Activated B cell treated with CpG ODN at 0.5 μM for 24 hours (primary cell): ENCODE results near the gene ITIH3. TPM values are rescaled to one million over a fixed set of nuclear protein-coding genes. Genes with fewer than 3 reads are reported as not detected.

Source experiments
- ATAC-seq: fragments of 200-7000 bp; cut with Tn5 transposase; one replicate; pipeline ENCODE4 v1.10.0; 2021; ENCODE audit warnings: low read depth, mild to moderate bottlenecking, moderate library complexity
- CTCF ChIA-PET: fragments of 350-600 bp; sonication (Branson Sonifier 250); formaldehyde crosslinking; loops from one replicate; lab custom pipeline; 2021; ENCODE audit warnings: antibody characterized with exemption; lab: Charles Lee
- POLR2A ChIA-PET: fragments of 350-600 bp; sonication (Branson Sonifier 250); formaldehyde crosslinking; loops from one replicate; lab custom pipeline; 2021; ENCODE audit warnings: antibody characterized with exemption; lab: Charles Lee
- DNase-seq: peaks from one replicate; pipeline ENCODE4 v3.0.0; 2022
- H3K27ac Mint-ChIP-seq: one replicate; pipeline ENCODE4 v1.8.0; 2020; ENCODE audit warnings: mixed read lengths
- H3K27me3 Mint-ChIP-seq: one replicate; pipeline ENCODE4 v1.8.0; 2021; ENCODE audit warnings: mixed read lengths
- H3K36me3 Mint-ChIP-seq: one replicate; pipeline ENCODE4 v1.8.0; 2021; ENCODE audit warnings: low read depth, mixed read lengths
- H3K4me1 Mint-ChIP-seq: one replicate; pipeline ENCODE4 v1.8.0; 2021; ENCODE audit warnings: mixed read lengths
- H3K4me3 Mint-ChIP-seq: one replicate; pipeline ENCODE4 v1.8.0; 2020; ENCODE audit warnings: mild to moderate bottlenecking, mixed read lengths
- H3K9me3 Mint-ChIP-seq: one replicate; pipeline ENCODE4 v1.8.0; 2020; ENCODE audit warnings: mixed read lengths
- intact Hi-C: fragments of 100-400 bp; cut with micrococcal nuclease; formaldehyde crosslinking; loops from one replicate; pipeline ENCODE4 v1.15.1; 2024
- total RNA-seq: library from RNA; stranded (reverse); gene quantifications from 2 replicates; pipeline ENCODE4 v1.2.3, GENCODE V29; 2022
- TF ChIP-seq, protein P1 (sequence below): fragments of 200-600 bp; IDR thresholded peaks from one replicate; pipeline ENCODE4 v1.8.0; 2022; ENCODE audit warnings: antibody characterized with exemption, mild to moderate bottlenecking

Gene ITIH3
- total RNA-seq, 1 donor from 2014 or later: not detected

DNA sequence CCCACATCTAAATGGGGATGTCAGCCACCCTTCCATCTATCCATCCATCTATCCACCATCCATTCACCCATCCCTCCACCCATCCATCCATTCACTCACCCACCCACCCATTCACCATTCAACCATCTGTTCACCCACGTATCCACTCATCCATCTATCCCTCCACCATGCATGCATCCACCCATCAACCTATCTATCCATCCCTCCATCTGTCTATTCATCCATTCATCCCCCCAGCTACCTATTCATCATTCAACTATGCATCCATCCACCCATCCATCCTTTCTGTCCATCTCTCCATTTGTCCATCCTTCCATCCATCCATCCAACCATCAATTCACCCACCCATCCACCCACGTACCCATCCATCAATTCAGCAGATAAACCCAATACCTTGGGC is 14.6 kb downstream of the ITIH3 start:
- no peak for ATAC-seq
- POLR2A ChIA-PET: no interaction called here
- peaks cover 2% of the 10 kb centered on the region for H3K4me1 Mint-ChIP-seq
- H3K27ac Mint-ChIP-seq: no peak overlapping the region
- no peaks in the 10 kb centered on the region for H3K27me3 Mint-ChIP-seq
- intact Hi-C loops: no loop called here
- H3K9me3 Mint-ChIP-seq: no peaks in the 10 kb centered on the region
- TF ChIP-seq, protein P1, sequence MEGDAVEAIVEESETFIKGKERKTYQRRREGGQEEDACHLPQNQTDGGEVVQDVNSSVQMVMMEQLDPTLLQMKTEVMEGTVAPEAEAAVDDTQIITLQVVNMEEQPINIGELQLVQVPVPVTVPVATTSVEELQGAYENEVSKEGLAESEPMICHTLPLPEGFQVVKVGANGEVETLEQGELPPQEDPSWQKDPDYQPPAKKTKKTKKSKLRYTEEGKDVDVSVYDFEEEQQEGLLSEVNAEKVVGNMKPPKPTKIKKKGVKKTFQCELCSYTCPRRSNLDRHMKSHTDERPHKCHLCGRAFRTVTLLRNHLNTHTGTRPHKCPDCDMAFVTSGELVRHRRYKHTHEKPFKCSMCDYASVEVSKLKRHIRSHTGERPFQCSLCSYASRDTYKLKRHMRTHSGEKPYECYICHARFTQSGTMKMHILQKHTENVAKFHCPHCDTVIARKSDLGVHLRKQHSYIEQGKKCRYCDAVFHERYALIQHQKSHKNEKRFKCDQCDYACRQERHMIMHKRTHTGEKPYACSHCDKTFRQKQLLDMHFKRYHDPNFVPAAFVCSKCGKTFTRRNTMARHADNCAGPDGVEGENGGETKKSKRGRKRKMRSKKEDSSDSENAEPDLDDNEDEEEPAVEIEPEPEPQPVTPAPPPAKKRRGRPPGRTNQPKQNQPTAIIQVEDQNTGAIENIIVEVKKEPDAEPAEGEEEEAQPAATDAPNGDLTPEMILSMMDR: no peak
- no peak for DNase-seq
- CTCF ChIA-PET: no interaction called here
- H3K36me3 Mint-ChIP-seq: no peaks in the 10 kb centered on the region
- H3K4me3 Mint-ChIP-seq: no peak overlapping the region

DNA sequence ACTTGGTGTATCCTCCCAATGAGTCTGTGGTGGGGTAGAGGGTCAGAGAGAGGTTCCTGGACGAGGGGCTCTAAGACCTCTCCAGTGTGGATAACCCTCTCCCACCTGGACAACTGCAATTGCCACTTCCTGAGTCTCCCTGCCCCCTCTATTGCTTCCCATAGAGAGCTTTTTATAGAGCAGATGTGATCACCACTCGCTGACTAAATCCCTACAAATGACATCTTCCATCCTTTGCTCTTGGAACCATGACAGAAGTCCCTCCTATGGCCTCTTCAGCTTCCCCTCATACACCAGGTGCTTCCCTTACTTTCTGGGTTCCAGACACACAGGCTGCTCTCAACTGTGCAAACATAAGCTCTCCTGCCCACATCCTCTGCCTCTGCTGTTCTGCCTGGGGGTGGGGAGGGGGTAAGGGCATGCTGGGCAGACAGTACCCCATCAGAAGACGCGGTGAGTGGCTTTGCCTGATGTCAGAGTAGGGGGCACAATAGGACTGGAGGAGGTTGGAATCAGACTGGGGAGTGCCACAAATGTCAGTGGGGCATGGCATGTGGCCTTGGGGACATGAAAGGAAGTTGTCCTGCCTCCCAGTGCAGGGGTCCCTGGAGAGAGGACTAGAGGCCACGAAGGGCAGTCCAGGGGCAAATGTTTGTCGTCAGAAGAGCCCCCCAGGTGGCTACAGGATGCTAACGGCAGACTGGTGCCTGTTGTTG is 15.2 kb downstream of the ITIH3 start:
- Mint-ChIP-seq H3K27ac (no peak overlapping the region), H3K36me3 (no peaks in the 10 kb centered on the region), H3K27me3 (no peaks in the 10 kb centered on the region), H3K9me3 (no peaks in the 10 kb centered on the region), H3K4me1 (peaks cover 2% of the 10 kb centered on the region), H3K4me3 (no peak overlapping the region)
- CTCF ChIA-PET: no interaction called here
- ATAC-seq (no peak), DNase-seq (no peak)
- TF ChIP-seq, protein P1: no peak
- POLR2A ChIA-PET: no interaction called here
- intact Hi-C loops: no loop called here

DNA sequence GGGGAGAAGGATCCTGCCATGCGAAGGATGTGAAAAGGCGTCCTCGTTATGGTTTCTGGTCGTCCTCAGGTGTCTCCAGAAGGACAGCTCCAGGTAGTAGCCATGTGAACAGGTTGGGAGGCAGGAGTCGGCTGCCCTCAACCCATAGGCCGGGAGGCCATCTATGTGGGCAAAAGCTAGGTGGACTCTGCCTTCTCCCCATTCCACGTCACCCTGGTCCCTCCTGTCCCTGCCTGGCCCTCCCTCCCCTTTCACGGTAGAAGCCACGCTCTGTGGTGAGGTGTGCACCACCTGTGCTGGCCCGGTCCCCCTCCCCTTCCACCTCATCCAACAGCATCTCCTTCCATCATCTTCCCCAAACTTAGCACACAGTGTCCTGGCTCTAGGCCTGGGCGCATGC is 16.3 kb downstream of the ITIH3 start:
- Mint-ChIP-seq H3K4me1 (peaks cover 2% of the 10 kb centered on the region), H3K36me3 (no peaks in the 10 kb centered on the region), H3K27ac (no peak overlapping the region), H3K27me3 (no peaks in the 10 kb centered on the region), H3K4me3 (no peak overlapping the region), H3K9me3 (no peaks in the 10 kb centered on the region)
- ChIA-PET POLR2A (no interaction called here), CTCF (no interaction called here)
- intact Hi-C loops: no loop called here
- ATAC-seq: no peak
- TF ChIP-seq, protein P1: no peak
- DNase-seq: no peak

DNA sequence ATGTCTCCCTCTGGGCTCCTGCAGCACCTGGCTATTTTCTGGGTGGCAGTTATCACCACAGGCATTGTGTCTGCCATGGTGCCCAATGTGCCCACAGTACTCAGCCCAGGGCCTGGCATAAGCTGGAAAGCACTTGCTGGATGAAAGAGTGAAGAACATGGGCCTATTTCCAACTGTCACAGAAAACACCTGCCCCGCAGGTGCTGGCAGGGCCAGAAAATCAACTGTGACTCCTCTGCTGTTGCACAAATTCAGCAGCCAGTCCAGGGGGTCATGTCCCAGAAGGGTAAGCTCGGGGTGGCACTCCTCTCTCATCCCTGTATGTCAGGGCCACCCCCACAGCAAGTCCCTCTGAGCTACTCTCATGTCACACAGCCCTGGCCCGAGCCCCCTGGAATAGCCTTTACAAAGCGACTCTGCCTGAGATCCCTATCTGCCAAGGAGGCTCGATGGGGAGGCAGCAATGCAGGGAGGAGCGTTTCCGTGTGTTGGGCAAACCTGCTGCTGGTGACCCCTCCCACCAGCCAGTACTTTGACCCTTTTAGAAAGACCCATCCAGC is 16.9 kb downstream of the ITIH3 start:
- no peak overlapping the region for H3K27ac Mint-ChIP-seq
- ChIA-PET CTCF (no interaction called here), POLR2A (no interaction called here)
- H3K4me1 Mint-ChIP-seq: peaks cover 2% of the 10 kb centered on the region
- intact Hi-C loops: no loop called here
- H3K36me3 Mint-ChIP-seq: no peaks in the 10 kb centered on the region
- H3K9me3 Mint-ChIP-seq: no peaks in the 10 kb centered on the region
- DNase-seq (no peak), ATAC-seq (no peak)
- TF ChIP-seq, protein P1: no peak
- H3K27me3 Mint-ChIP-seq: no peaks in the 10 kb centered on the region
- no peak overlapping the region for H3K4me3 Mint-ChIP-seq

DNA sequence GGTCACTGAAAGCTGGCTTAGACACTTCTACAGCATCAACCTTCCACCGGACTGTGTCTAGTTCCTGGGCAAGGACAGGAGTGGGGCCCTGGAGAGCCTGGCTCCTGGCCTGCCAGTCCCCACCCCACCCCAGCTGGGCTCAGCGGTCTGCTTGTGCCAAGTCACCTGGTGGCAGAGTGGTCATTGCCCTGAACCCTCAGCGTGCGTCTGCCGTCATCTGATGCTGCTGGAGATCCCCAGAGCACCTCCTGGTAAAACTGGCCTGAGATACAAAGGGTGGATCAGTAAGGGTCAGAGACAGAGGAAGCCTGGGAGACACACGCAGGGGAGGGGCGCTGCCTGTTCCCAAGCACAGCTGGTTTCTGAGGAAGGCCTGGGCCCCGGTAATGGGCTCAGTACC is 19.2 kb downstream of the ITIH3 start:
- intact Hi-C loops: no loop called here
- POLR2A ChIA-PET: no interaction called here
- CTCF ChIA-PET: no interaction called here

More for the DNA sequence above, 19.2 kb downstream of the ITIH3 start:
- no peak overlapping the region for H3K4me3 Mint-ChIP-seq
- DNase-seq: no peak
- ATAC-seq: no peak
- no peak overlapping the region for H3K27ac Mint-ChIP-seq
- no peaks in the 10 kb centered on the region for H3K36me3 Mint-ChIP-seq
- no peaks in the 10 kb centered on the region for H3K9me3 Mint-ChIP-seq
- TF ChIP-seq, protein P1: no peak
- peaks cover 2% of the 10 kb centered on the region for H3K4me1 Mint-ChIP-seq
- H3K27me3 Mint-ChIP-seq: no peaks in the 10 kb centered on the region
